BLaER1 treated with 17β-estradiol and CSF1 and Interleukin-3, amounts not matched to agents 10 nM and 100 nM (cell line): ENCODE results near the gene LEAP2.

ENCODE experiments used
- H3K27ac ChIP-seq, 11 experiments: shearing (Covaris generic); formaldehyde crosslinking; 2 replicates each; pipeline ENCODE4 v1.8.1; 2022
- H3K27me3 ChIP-seq, 11 experiments: shearing (Covaris generic); formaldehyde crosslinking; 2 replicates each; pipeline ENCODE4 v1.8.1; 2022
- H3K36me3 ChIP-seq, 11 experiments: shearing (Covaris generic); formaldehyde crosslinking; 2 replicates each; pipeline ENCODE4 v1.8.1; 2022
- H3K4me1 ChIP-seq, 10 experiments: shearing (Covaris generic); formaldehyde crosslinking; 2 replicates each; pipeline ENCODE4 v1.8.1; 2022
- H3K4me2 ChIP-seq, 11 experiments: shearing (Covaris generic); formaldehyde crosslinking; 2 replicates each; pipeline ENCODE4 v1.8.1; 2022
- H3K4me3 ChIP-seq, 10 experiments: shearing (Covaris generic); formaldehyde crosslinking; 2 replicates each; pipeline ENCODE4 v1.8.1; 2022
- H3K9ac ChIP-seq, 11 experiments: shearing (Covaris generic); formaldehyde crosslinking; 2 replicates each; pipeline ENCODE4 v1.8.1; 2022
- H3K9me3 ChIP-seq, 11 experiments: shearing (Covaris generic); formaldehyde crosslinking; replicated peaks in 1 of 11; 2 replicates each; pipeline ENCODE4 v1.8.1; 2022
- H4K20me1 ChIP-seq, 11 experiments: shearing (Covaris generic); formaldehyde crosslinking; 2 replicates each; pipeline ENCODE4 v1.8.1; 2022
- Cebpa-rat ChIP-seq, 11 experiments: shearing (Covaris generic); IDR thresholded peaks; 2 replicates each; pipeline ENCODE4 v1.8.1; 2022

The LEAP2 gene

GRCh38 chr5:132867046-132867451 lies 6.4 kb upstream of the LEAP2 start:
- Histone ChIP-seq H3K4me1 (peaks cover 23 to 48% (median 28%) of the 10 kb centered on the region in 10 experiments), H3K4me2 (peak overlapping the region; percentile 74 to 95 (median 87)), H3K36me3 (peaks cover 38 to 49% (median 46%) of the 10 kb centered on the region in 11 experiments), H4K20me1 (peaks cover 0 to 32% (median 7%) of the 10 kb centered on the region in 11 experiments; a peak in 11 of 22 replicates), H3K9me3 (no peaks in the 10 kb centered on the region), H3K27ac (peak overlapping the region; percentile 85 to 93 (median 91)), H3K4me3 (peak overlapping the region; percentile 68 to 95 (median 82)), H3K27me3 (no peaks in the 10 kb centered on the region), H3K9ac (peak overlapping the region; percentile 85 to 93 (median 88))
- no peak for TF ChIP-seq Cebpa-rat (IDR thresholded peaks at IDR 0.05)

GRCh38 chr5:132868754-132869153 lies 4.7 kb upstream of the LEAP2 start:
- Histone ChIP-seq H3K4me3 (no peak overlapping the region), H4K20me1 (peaks cover 0 to 37% (median 7%) of the 10 kb centered on the region in 11 experiments; a peak in 13 of 22 replicates), H3K36me3 (peaks cover 48 to 66% (median 62%) of the 10 kb centered on the region in 11 experiments), H3K4me2 (no peak overlapping the region), H3K27me3 (no peaks in the 10 kb centered on the region), H3K27ac (no peak overlapping the region), H3K4me1 (peaks cover 23 to 43% (median 28%) of the 10 kb centered on the region in 10 experiments), H3K9ac (peak overlapping the region in 1 of 11 experiments; percentile 15; a peak in 2 of 22 replicates), H3K9me3 (no peaks in the 10 kb centered on the region)
- no peak for TF ChIP-seq Cebpa-rat (IDR thresholded peaks at IDR 0.05)

GRCh38 chr5:132870801-132871200 lies 2.7 kb upstream of the LEAP2 start:
- no peaks in the 10 kb centered on the region for H3K27me3 ChIP-seq
- no peak overlapping the region for H3K4me3 ChIP-seq
- H3K9me3 ChIP-seq = no peaks in the 10 kb centered on the region
- H4K20me1 ChIP-seq = peaks cover 0 to 37% (median 7%) of the 10 kb centered on the region in 11 experiments; a peak in 13 of 22 replicates
- no peak for TF ChIP-seq Cebpa-rat (IDR thresholded peaks at IDR 0.05)
- H3K9ac ChIP-seq = no peak overlapping the region
- no peak overlapping the region for H3K27ac ChIP-seq
- H3K36me3 ChIP-seq = peaks cover 68 to 85% (median 77%) of the 10 kb centered on the region in 11 experiments
- H3K4me2 ChIP-seq = no peak overlapping the region
- peaks cover 12 to 35% (median 17%) of the 10 kb centered on the region in 10 experiments for H3K4me1 ChIP-seq

GRCh38 chr5:132871459-132872284 lies 1.8 kb upstream of the LEAP2 start:
- H3K4me1 ChIP-seq = peaks cover 9 to 33% (median 13%) of the 10 kb centered on the region in 10 experiments
- no peak overlapping the region for H3K9ac ChIP-seq
- no peak overlapping the region for H3K4me3 ChIP-seq
- H3K36me3 ChIP-seq = peaks cover 73 to 93% (median 85%) of the 10 kb centered on the region in 11 experiments
- peaks cover 0 to 36% (median 7%) of the 10 kb centered on the region in 11 experiments; a peak in 14 of 22 replicates for H4K20me1 ChIP-seq
- no peaks in the 10 kb centered on the region for H3K9me3 ChIP-seq
- no peak overlapping the region for H3K27ac ChIP-seq
- H3K4me2 ChIP-seq = no peak overlapping the region
- H3K27me3 ChIP-seq = no peaks in the 10 kb centered on the region
- TF ChIP-seq Cebpa-rat (IDR thresholded peaks at IDR 0.05) = no peak

GRCh38 chr5:132872788-132873118 lies 715 bp upstream of the LEAP2 start:
- H3K36me3 ChIP-seq = peaks cover 77 to 99% (median 90%) of the 10 kb centered on the region in 11 experiments

GRCh38 chr5:132873930-132874271 lies 433 bp downstream of the LEAP2 start:
- Histone ChIP-seq H4K20me1 (peaks cover 0 to 25% (median 0%) of the 10 kb centered on the region in 11 experiments; a peak in 9 of 22 replicates), H3K4me2 (no peak overlapping the region), H3K4me1 (peaks cover 0 to 16% (median 0%) of the 10 kb centered on the region in 10 experiments; a peak in 3 of 20 replicates), H3K9me3 (no peaks in the 10 kb centered on the region), H3K36me3 (peaks cover 75 to 99% (median 90%) of the 10 kb centered on the region in 11 experiments), H3K27me3 (no peaks in the 10 kb centered on the region), H3K4me3 (no peak overlapping the region), H3K9ac (no peak overlapping the region), H3K27ac (no peak overlapping the region)
- TF ChIP-seq Cebpa-rat (IDR thresholded peaks at IDR 0.05) = no peak

More at GRCh38 chr5:132872788-132873118, 715 bp upstream of the LEAP2 start:
- H3K4me3 ChIP-seq = no peak overlapping the region
- H3K9me3 ChIP-seq = no peaks in the 10 kb centered on the region
- no peak for TF ChIP-seq Cebpa-rat (IDR thresholded peaks at IDR 0.05)
- H3K9ac ChIP-seq = no peak overlapping the region
- H3K4me1 ChIP-seq = peaks cover under 1 to 27% (median 6%) of the 10 kb centered on the region in 10 experiments; a peak in 19 of 20 replicates
- peaks cover 0 to 26% (median 4%) of the 10 kb centered on the region in 11 experiments; a peak in 12 of 22 replicates for H4K20me1 ChIP-seq
- no peak overlapping the region for H3K4me2 ChIP-seq
- no peaks in the 10 kb centered on the region for H3K27me3 ChIP-seq
- H3K27ac ChIP-seq = no peak overlapping the region

- no peak for TF ChIP-seq Cebpa-rat (IDR thresholded peaks at IDR 0.05)
- peaks cover 73 to 100% (median 90%) of the 10 kb centered on the region in 11 experiments for H3K36me3 ChIP-seq
Measured at GRCh38 chr5:132876020-132876759, 2.7 kb downstream of the LEAP2 start.

GRCh38 chr5:132877466-132877865 lies 4.0 kb downstream of the LEAP2 start:
- Histone ChIP-seq H3K9me3 (no peaks in the 10 kb centered on the region), H3K4me2 (no peak overlapping the region), H3K27ac (no peak overlapping the region), H3K4me1 (no peaks in the 10 kb centered on the region), H3K36me3 (peaks cover 73 to 100% (median 90%) of the 10 kb centered on the region in 11 experiments), H3K9ac (no peak overlapping the region), H3K27me3 (no peaks in the 10 kb centered on the region), H3K4me3 (no peak overlapping the region), H4K20me1 (peaks cover 0 to 46% (median 0%) of the 10 kb centered on the region in 11 experiments; a peak in 5 of 22 replicates)
- no peak for TF ChIP-seq Cebpa-rat (IDR thresholded peaks at IDR 0.05)

More at GRCh38 chr5:132876020-132876759, 2.7 kb downstream of the LEAP2 start:
- no peaks in the 10 kb centered on the region for H3K9me3 ChIP-seq
- no peaks in the 10 kb centered on the region for H3K27me3 ChIP-seq
- H3K27ac ChIP-seq = no peak overlapping the region
- H3K4me2 ChIP-seq = no peak overlapping the region
- H3K9ac ChIP-seq = no peak overlapping the region
- no peaks in the 10 kb centered on the region for H3K4me1 ChIP-seq
- H3K4me3 ChIP-seq = no peak overlapping the region
- H4K20me1 ChIP-seq = peaks cover 0 to 44% (median 0%) of the 10 kb centered on the region in 11 experiments; a peak in 6 of 22 replicates

- Histone ChIP-seq H3K4me2 (no peak overlapping the region), H3K27me3 (no peaks in the 10 kb centered on the region), H3K9ac (no peak overlapping the region), H3K4me1 (no peaks in the 10 kb centered on the region), H4K20me1 (peaks cover 0 to 50% (median 0%) of the 10 kb centered on the region in 11 experiments; a peak in 5 of 22 replicates), H3K9me3 (no peaks in the 10 kb centered on the region), H3K27ac (no peak overlapping the region), H3K36me3 (peaks cover 73 to 100% (median 91%) of the 10 kb centered on the region in 11 experiments), H3K4me3 (no peak overlapping the region)
- no peak for TF ChIP-seq Cebpa-rat (IDR thresholded peaks at IDR 0.05)
Measured at GRCh38 chr5:132877938-132878337, 4.5 kb downstream of the LEAP2 start.
